ENCODE measurements around the gene CBLB.
A peak's percentile ranks its signal among the peaks of the same experiment; 100 is the strongest.

CBLB gene

DNA sequence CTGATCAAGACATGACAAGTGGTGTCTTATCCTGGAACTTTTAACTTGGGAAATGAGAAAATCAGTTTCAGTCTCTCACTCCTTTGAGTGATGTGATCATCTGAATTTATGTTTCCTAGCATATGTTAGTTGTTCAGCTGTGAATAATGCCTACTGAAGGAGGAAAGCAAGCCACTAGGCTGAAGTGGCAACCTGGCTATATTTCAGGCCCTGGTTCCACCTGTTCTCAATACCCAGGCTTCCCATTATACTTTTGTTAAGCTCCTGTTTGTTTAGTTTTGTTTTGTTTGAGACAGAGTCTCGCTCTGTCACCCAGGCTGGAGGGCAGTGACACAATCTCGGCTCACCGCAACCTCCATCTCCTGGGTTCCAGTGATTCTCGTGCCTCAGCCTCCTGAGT lies 258.3 kb downstream of the CBLB start:
- H3K4me3 ChIP-seq (replicated peaks in 1 of 2; ENCODE audit: low read depth in 2 of 2, low read length in 2 of 2): no peak overlapping the region
- no peak for DNase-seq (ENCODE audit: low read depth in 2 of 2)

DNA sequence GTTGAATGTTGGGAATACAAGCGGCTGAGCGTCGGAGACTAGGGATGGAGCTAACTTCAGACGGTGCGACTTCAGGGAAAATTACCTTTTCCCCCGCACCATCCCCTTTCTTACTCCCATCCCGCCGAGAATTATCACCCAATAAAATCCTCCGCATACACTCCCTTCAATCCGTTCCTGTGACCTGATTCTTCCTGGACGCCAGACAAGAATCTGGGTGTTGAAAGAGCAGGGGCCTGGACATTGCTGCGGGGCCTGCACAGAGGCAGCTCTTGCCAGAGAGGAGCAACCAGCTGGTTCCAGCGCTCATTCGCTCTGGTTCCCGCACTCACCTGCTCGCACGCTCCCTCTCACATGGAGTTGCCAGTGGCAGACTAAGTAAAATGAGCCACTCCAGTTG lies 260.2 kb downstream of the CBLB start:
- TF ChIP-seq, protein P1, sequence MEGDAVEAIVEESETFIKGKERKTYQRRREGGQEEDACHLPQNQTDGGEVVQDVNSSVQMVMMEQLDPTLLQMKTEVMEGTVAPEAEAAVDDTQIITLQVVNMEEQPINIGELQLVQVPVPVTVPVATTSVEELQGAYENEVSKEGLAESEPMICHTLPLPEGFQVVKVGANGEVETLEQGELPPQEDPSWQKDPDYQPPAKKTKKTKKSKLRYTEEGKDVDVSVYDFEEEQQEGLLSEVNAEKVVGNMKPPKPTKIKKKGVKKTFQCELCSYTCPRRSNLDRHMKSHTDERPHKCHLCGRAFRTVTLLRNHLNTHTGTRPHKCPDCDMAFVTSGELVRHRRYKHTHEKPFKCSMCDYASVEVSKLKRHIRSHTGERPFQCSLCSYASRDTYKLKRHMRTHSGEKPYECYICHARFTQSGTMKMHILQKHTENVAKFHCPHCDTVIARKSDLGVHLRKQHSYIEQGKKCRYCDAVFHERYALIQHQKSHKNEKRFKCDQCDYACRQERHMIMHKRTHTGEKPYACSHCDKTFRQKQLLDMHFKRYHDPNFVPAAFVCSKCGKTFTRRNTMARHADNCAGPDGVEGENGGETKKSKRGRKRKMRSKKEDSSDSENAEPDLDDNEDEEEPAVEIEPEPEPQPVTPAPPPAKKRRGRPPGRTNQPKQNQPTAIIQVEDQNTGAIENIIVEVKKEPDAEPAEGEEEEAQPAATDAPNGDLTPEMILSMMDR (IDR thresholded peaks at IDR 0.05; ENCODE audit: low read depth, low read length): no peak
- peak in 1 of 2 donors; percentile 21 for DNase-seq (ENCODE audit: low read depth in 2 of 2)

More for the DNA sequence above, 258.3 kb downstream of the CBLB start:
- TF ChIP-seq, protein P1 (IDR thresholded peaks at IDR 0.05; ENCODE audit: low read depth, low read length): no peak

DNA sequence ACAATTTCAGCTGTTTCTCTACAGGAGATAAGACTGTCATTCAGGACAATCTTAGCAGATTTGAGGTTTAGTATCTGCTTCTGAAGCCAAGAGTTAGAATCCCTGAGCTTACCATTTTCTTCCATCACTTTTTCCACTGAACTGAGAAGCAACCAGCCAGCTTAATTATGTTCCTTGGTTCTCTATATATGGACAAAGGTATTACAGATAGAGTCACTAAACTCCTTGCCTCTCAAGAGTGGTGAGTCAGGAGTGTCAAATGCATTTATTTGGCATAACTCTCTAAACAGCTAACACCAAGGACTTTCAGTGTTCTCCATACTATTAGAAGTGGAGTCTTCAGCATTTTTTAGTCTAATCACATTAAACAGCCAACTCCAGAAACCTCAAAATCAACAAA lies 262.8 kb downstream of the CBLB start:
- peak; percentile 30 to 66 for DNase-seq (ENCODE audit: low read depth in 2 of 2)
- TF ChIP-seq, protein P1 (IDR thresholded peaks at IDR 0.05; ENCODE audit: low read depth, low read length): no peak
- no peak overlapping the region for H3K4me3 ChIP-seq (replicated peaks in 1 of 2; ENCODE audit: low read depth in 2 of 2, low read length in 2 of 2)

More for the DNA sequence above, 260.2 kb downstream of the CBLB start:
- no peak overlapping the region for H3K4me3 ChIP-seq (replicated peaks in 1 of 2; ENCODE audit: low read depth in 2 of 2, low read length in 2 of 2)
